ENCODE data around the gene FHAD1. TPM values are rescaled to one million over a fixed set of nuclear protein-coding genes. Genes with fewer than 3 reads are reported as not detected.

Gene FHAD1
- total RNA-seq, 1 experiment from 2014 or later = 1.9 TPM

DNA sequence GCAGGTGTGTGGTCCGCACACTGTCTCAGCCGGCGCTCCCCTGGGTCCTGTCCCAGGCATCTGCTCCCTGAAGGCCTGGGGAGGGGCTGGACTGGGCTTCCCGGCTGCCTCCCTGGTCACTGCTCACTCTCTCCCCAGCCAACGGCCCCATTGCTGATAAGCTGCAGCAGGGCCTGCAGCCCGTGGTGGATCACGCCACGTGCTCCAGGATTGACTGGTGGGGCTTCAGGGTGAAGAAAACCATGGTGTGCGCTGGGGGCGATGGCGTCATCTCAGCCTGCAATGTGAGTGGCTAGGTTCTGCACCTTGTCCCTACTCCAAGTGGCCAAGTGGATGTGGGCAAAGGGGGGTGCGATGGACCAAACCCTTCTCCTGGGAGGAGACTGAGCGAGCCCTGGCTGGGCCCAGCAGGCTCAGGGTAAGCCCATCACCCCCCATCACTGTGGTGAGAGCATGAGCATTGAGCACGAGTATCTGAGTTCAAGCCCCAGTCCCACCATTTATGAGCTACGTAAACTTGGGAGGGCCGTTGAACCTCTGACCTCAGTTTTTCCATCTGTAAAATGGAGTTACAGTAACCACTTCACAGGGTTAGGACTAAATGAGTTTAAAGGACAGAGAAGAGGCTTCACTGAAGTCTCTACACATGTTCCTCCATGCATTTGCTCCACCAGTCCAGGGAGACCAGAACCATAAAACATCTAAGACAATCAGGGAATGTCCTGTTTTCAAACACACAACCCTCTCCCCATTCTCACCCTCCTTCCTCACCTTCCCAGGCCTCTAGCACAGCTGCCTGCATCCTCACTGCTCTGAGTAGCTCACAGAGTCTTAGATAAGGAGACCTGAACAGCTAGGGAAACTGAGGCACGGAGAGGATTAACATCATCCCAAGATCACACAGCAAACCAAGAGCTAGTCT, 197.7 kb downstream of the FHAD1 start:
- Histone ChIP-seq H3K4me2 (ENCODE audit: insufficient read depth, insufficient read length, low read length) (no peak overlapping the region), H3K9ac (ENCODE audit: extremely low read depth, insufficient read length, low read length) (no peak overlapping the region), H4K91ac (ENCODE audit: insufficient read length, low read depth, low read length) (no peak overlapping the region), H4K5ac (ENCODE audit: insufficient read length, low read depth, low read length) (no peak overlapping the region), H3K18ac (ENCODE audit: insufficient read length, low read depth, low read length) (no peak overlapping the region), H3K27me3 (ENCODE audit: insufficient read depth, low read length) (no peaks in the 10 kb centered on the region), H2BK12ac (ENCODE audit: insufficient read length, low read depth, low read length) (no peak overlapping the region), H2BK5ac (ENCODE audit: insufficient read length, low read length) (no peak overlapping the region), H3T11ph (ENCODE audit: low read length) (no peak overlapping the region), H3K4me1 (ENCODE audit: insufficient read depth, low read length) (no peaks in the 10 kb centered on the region), H3K56ac (ENCODE audit: insufficient read length, low read depth, low read length) (no peak overlapping the region), H3K23ac (ENCODE audit: insufficient read length, low read depth, low read length) (no peak overlapping the region), H3K79me1 (ENCODE audit: insufficient read depth, low read depth, low read length, poor library complexity, severe bottlenecking) (no peaks in the 10 kb centered on the region), H2AK5ac (ENCODE audit: insufficient read length, low read length) (no peak overlapping the region), H2AFZ (ENCODE audit: low read length) (no peak overlapping the region), H2BK120ac (ENCODE audit: low read depth, low read length, poor library complexity, severe bottlenecking) (no peak overlapping the region), H3K4ac (ENCODE audit: low read depth, low read length) (no peak overlapping the region), H4K20me1 (ENCODE audit: control insufficient read depth, insufficient read depth, insufficient read length) (no peaks in the 10 kb centered on the region), H3K14ac (ENCODE audit: insufficient read depth, low read length) (no peak overlapping the region), H2BK15ac (ENCODE audit: low read depth, low read length) (no peak overlapping the region), H3K23me2 (ENCODE audit: insufficient read length, low read depth, low read length, poor library complexity, severe bottlenecking) (no peaks in the 10 kb centered on the region), H3K9me3 (ENCODE audit: control insufficient read depth, low read depth, low read length) (no peaks in the 10 kb centered on the region), H3K27ac (ENCODE audit: insufficient read length, low read depth, low read length) (no peak overlapping the region), H2BK20ac (ENCODE audit: low read depth, low read length, poor library complexity, severe bottlenecking) (no peak overlapping the region), H3K79me2 (ENCODE audit: insufficient read depth, low read length) (no peaks in the 10 kb centered on the region), H4K8ac (replicated peaks; ENCODE audit: insufficient read length, low read depth, low read length) (no peak overlapping the region)
- TF ChIP-seq, protein P1, sequence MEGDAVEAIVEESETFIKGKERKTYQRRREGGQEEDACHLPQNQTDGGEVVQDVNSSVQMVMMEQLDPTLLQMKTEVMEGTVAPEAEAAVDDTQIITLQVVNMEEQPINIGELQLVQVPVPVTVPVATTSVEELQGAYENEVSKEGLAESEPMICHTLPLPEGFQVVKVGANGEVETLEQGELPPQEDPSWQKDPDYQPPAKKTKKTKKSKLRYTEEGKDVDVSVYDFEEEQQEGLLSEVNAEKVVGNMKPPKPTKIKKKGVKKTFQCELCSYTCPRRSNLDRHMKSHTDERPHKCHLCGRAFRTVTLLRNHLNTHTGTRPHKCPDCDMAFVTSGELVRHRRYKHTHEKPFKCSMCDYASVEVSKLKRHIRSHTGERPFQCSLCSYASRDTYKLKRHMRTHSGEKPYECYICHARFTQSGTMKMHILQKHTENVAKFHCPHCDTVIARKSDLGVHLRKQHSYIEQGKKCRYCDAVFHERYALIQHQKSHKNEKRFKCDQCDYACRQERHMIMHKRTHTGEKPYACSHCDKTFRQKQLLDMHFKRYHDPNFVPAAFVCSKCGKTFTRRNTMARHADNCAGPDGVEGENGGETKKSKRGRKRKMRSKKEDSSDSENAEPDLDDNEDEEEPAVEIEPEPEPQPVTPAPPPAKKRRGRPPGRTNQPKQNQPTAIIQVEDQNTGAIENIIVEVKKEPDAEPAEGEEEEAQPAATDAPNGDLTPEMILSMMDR (conservative IDR thresholded peaks at IDR 0.05) = no peak
- Mint-ChIP-seq H3K27ac (no peak overlapping the region; a peak in 1 of 7 replicates), H3K4me1 (no peaks in the 10 kb centered on the region), H3K4me3 (no peak overlapping the region), H3K36me3 (ENCODE audit: insufficient read depth in 1 of 3, low read depth in 3 of 3) (no peaks in the 10 kb centered on the region), H3K9me3 (no peaks in the 10 kb centered on the region; a peak in 1 of 5 replicates), H3K27me3 (ENCODE audit: low read depth) (peaks cover 6% of the 10 kb centered on the region)
- no CpG with 5 or more reads among the region's 17 CpGs for WGBS (ENCODE audit: extremely low coverage, insufficient read length, low lambda C conversion rate)
- DNase-seq = no peak
